ENCODE measurements around the gene OPN4.

OPN4 gene

GRCh38 chr10:86705905-86706304 lies 51.6 kb downstream of the OPN4 start:
- H3K27ac ChIP-seq (replicated peaks), result no peak overlapping the region
- TF ChIP-seq GABPA (IDR thresholded peaks at IDR 0.05; ENCODE audit: low read depth) (no peak), SPI1 (IDR thresholded peaks at IDR 0.05; ENCODE audit: borderline replicate concordance, low read depth) (no peak), POLR2AphosphoS5 (IDR thresholded peaks at IDR 0.05; ENCODE audit: low read depth) (no peak)
- TF ChIP-seq, protein P1, sequence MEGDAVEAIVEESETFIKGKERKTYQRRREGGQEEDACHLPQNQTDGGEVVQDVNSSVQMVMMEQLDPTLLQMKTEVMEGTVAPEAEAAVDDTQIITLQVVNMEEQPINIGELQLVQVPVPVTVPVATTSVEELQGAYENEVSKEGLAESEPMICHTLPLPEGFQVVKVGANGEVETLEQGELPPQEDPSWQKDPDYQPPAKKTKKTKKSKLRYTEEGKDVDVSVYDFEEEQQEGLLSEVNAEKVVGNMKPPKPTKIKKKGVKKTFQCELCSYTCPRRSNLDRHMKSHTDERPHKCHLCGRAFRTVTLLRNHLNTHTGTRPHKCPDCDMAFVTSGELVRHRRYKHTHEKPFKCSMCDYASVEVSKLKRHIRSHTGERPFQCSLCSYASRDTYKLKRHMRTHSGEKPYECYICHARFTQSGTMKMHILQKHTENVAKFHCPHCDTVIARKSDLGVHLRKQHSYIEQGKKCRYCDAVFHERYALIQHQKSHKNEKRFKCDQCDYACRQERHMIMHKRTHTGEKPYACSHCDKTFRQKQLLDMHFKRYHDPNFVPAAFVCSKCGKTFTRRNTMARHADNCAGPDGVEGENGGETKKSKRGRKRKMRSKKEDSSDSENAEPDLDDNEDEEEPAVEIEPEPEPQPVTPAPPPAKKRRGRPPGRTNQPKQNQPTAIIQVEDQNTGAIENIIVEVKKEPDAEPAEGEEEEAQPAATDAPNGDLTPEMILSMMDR (IDR thresholded peaks at IDR 0.05; ENCODE audit: insufficient read depth, low read length), result no peak
- TF ChIP-seq, protein P2, sequence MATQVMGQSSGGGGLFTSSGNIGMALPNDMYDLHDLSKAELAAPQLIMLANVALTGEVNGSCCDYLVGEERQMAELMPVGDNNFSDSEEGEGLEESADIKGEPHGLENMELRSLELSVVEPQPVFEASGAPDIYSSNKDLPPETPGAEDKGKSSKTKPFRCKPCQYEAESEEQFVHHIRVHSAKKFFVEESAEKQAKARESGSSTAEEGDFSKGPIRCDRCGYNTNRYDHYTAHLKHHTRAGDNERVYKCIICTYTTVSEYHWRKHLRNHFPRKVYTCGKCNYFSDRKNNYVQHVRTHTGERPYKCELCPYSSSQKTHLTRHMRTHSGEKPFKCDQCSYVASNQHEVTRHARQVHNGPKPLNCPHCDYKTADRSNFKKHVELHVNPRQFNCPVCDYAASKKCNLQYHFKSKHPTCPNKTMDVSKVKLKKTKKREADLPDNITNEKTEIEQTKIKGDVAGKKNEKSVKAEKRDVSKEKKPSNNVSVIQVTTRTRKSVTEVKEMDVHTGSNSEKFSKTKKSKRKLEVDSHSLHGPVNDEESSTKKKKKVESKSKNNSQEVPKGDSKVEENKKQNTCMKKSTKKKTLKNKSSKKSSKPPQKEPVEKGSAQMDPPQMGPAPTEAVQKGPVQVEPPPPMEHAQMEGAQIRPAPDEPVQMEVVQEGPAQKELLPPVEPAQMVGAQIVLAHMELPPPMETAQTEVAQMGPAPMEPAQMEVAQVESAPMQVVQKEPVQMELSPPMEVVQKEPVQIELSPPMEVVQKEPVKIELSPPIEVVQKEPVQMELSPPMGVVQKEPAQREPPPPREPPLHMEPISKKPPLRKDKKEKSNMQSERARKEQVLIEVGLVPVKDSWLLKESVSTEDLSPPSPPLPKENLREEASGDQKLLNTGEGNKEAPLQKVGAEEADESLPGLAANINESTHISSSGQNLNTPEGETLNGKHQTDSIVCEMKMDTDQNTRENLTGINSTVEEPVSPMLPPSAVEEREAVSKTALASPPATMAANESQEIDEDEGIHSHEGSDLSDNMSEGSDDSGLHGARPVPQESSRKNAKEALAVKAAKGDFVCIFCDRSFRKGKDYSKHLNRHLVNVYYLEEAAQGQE (IDR thresholded peaks at IDR 0.05; ENCODE audit: insufficient replicate concordance, low read depth), result no peak
- H3K4me3 ChIP-seq (replicated peaks; ENCODE audit: insufficient read depth, low read length), result no peak overlapping the region
- H3K27me3 ChIP-seq (ENCODE audit: insufficient read depth, poor library complexity, severe bottlenecking), result no peaks in the 10 kb centered on the region
- no peak for DNase-seq (ENCODE audit: low read depth in 1 of 2, low spot score in 1 of 2)

GRCh38 chr10:86706401-86706841 lies 52.1 kb downstream of the OPN4 start:
- no peak for DNase-seq (ENCODE audit: low read depth in 1 of 2, low spot score in 1 of 2)
- TF ChIP-seq, protein P2 (IDR thresholded peaks at IDR 0.05; ENCODE audit: insufficient replicate concordance, low read depth), result no peak
- Histone ChIP-seq H3K27me3 (ENCODE audit: insufficient read depth, poor library complexity, severe bottlenecking) (no peaks in the 10 kb centered on the region), H3K27ac (replicated peaks) (no peak overlapping the region), H3K4me3 (replicated peaks; ENCODE audit: insufficient read depth, low read length) (no peak overlapping the region)

DNA sequence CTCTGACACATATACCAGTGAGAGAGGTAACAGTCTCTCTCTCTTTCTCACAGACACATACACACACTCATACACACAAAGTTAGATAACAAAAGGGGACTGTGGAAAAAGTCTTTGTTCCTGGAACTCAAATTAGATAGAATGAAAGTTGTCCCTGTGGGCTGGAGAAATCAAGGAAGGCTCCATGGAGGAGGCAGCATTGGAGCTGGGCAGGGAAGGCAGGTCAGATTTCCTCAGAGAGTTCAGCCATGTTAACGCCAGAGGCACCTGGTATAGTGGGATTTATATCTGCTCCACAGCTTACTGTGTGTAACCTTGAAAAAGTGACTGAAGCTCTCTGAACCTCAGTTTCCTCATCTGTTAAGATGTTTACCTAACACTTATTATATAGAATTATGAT lies 52.6 kb downstream of the OPN4 start:
- TF ChIP-seq SPI1 (IDR thresholded peaks at IDR 0.05; ENCODE audit: borderline replicate concordance, low read depth) (no peak), GABPA (IDR thresholded peaks at IDR 0.05; ENCODE audit: low read depth) (no peak), POLR2AphosphoS5 (IDR thresholded peaks at IDR 0.05; ENCODE audit: low read depth) (no peak)
- TF ChIP-seq, protein P2 (IDR thresholded peaks at IDR 0.05; ENCODE audit: insufficient replicate concordance, low read depth), result no peak
- TF ChIP-seq, protein P1 (IDR thresholded peaks at IDR 0.05; ENCODE audit: insufficient read depth, low read length), result no peak
- no peak overlapping the region for H3K27ac ChIP-seq (replicated peaks)
- H3K4me3 ChIP-seq (replicated peaks; ENCODE audit: insufficient read depth, low read length), result no peak overlapping the region
- DNase-seq (ENCODE audit: low read depth in 1 of 2, low spot score in 1 of 2), result no peak
- no peaks in the 10 kb centered on the region for H3K27me3 ChIP-seq (ENCODE audit: insufficient read depth, poor library complexity, severe bottlenecking)

GRCh38 chr10:86707505-86707904 lies 53.2 kb downstream of the OPN4 start:
- no peak overlapping the region for H3K4me3 ChIP-seq (replicated peaks; ENCODE audit: insufficient read depth, low read length)
- TF ChIP-seq, protein P2 (IDR thresholded peaks at IDR 0.05; ENCODE audit: insufficient replicate concordance, low read depth), result no peak
- TF ChIP-seq, protein P1 (IDR thresholded peaks at IDR 0.05; ENCODE audit: insufficient read depth, low read length), result no peak
- TF ChIP-seq GABPA (IDR thresholded peaks at IDR 0.05; ENCODE audit: low read depth), result no peak
- no peak for TF ChIP-seq POLR2AphosphoS5 (IDR thresholded peaks at IDR 0.05; ENCODE audit: low read depth)
- no peak for TF ChIP-seq SPI1 (IDR thresholded peaks at IDR 0.05; ENCODE audit: borderline replicate concordance, low read depth)
- no peak overlapping the region for H3K27ac ChIP-seq (replicated peaks)
- H3K27me3 ChIP-seq (ENCODE audit: insufficient read depth, poor library complexity, severe bottlenecking), result no peaks in the 10 kb centered on the region
- no peak for DNase-seq (ENCODE audit: low read depth in 1 of 2, low spot score in 1 of 2)

All from HL-60 (cell line).